A549 (cell line): ENCODE data around the gene SLC38A10. TPM values are rescaled to one million over a fixed set of nuclear protein-coding genes. Genes with fewer than 3 reads are reported as not detected.

Experiments used
- ATAC-seq, 2 experiments: fragments of 200-7000 bp in 1 of 2; fragments of >200 bp in 1 of 2; cut with Nextera tagmentation in 1 of 2; cut with Tn5 transposase in 1 of 2; 3 replicates each; pipeline versions ENCODE4 v1.8.0 to v1.9.1; 2018 to 2020; ENCODE audit warnings: mild to moderate bottlenecking in 1 of 2, moderate library complexity in 1 of 2
- CTCF ChIA-PET: fragments of 300-600 bp; sonication (Branson Sonifier 250); formaldehyde crosslinking; extraction: SDS; loops from one replicate; lab custom pipeline; 2021; ENCODE audit warnings: antibody characterized with exemption, inconsistent platforms; lab: Yijun Ruan, JAX
- POLR2A ChIA-PET: fragments of 350-600 bp; formaldehyde crosslinking; extraction: SDS; loops from one replicate; lab custom pipeline; 2021; ENCODE audit warnings: antibody characterized with exemption, inconsistent platforms; lab: Yijun Ruan, JAX
- DNase-seq, 2 experiments: peaks; one replicate each; pipeline versions ENCODE4 v3.0.0 to v3.0.0-alpha.2; 2011 to 2016; ENCODE audit warnings: low read depth in 1 of 2, low spot score in 1 of 2
- FAIRE-seq: peaks from 2 replicates; lab custom pipeline; 2011; peaks lifted over from hg19 to GRCh38; lab: Jason Lieb, UNC
- H3K27ac ChIP-seq, 2 experiments: fragments of >200 bp; sonication (Bioruptor Twin); formaldehyde crosslinking; 3 replicates each; pipeline ENCODE4 v1.5.1; 2016 to 2017
- H3K4me1 ChIP-seq: fragments of >200 bp; sonication (Bioruptor Twin); formaldehyde crosslinking; 3 replicates; pipeline ENCODE4 v1.6.1; 2016
- H3K4me2 ChIP-seq: fragments of >200 bp; sonication (Bioruptor Twin); formaldehyde crosslinking; 3 replicates; pipeline ENCODE4 v1.6.1; 2016
- H3K4me3 ChIP-seq: fragments of >200 bp; sonication (Bioruptor Twin); formaldehyde crosslinking; 3 replicates; pipeline ENCODE4 v1.5.1; 2016
- H3K9me3 ChIP-seq: fragments of >200 bp; sonication (Bioruptor Twin); formaldehyde crosslinking; 3 replicates; pipeline ENCODE4 v1.6.1; 2016
- BHLHE40 ChIP-seq: IDR thresholded peaks from 2 replicates; pipeline ENCODE4 v1.6.1; 2012; ENCODE audit warnings: low read depth, low read length, inconsistent platforms
- FOSL2 ChIP-seq, 2 experiments: fragments of 450-650 bp in 1 of 2; fragments of >200 bp in 1 of 2; sonication (Bioruptor Twin) in 1 of 2; formaldehyde crosslinking; IDR thresholded peaks; 2 replicates each; pipeline versions ENCODE4 v1.5.0 to v1.6.1; 2016 to 2020; ENCODE audit warnings: mild to moderate bottlenecking in 1 of 2, moderate library complexity in 1 of 2
- HEYL ChIP-seq: fragments of 250-450 bp; sonication (Bioruptor Pico); IDR thresholded peaks from 2 replicates; pipeline ENCODE4 v1.8.0; 2021; ENCODE audit warnings: mild to moderate bottlenecking, moderate library complexity
- HOXA7 ChIP-seq: fragments of 250-450 bp; sonication (Bioruptor Pico); IDR thresholded peaks from 2 replicates; pipeline ENCODE4 v1.5.0; 2020; ENCODE audit warnings: mild to moderate bottlenecking, moderate library complexity
- HOXB5 ChIP-seq: fragments of 250-450 bp; sonication (Bioruptor Pico); IDR thresholded peaks from 2 replicates; pipeline ENCODE4 v1.5.0; 2020; ENCODE audit warnings: mild to moderate bottlenecking, moderate library complexity
- JUNB ChIP-seq: fragments of >200 bp; sonication (Bioruptor Twin); formaldehyde crosslinking; IDR thresholded peaks from 2 replicates; pipeline ENCODE4 v1.6.1; 2016
- MYC ChIP-seq: IDR thresholded peaks from 2 replicates; pipeline ENCODE4 v1.6.1; 2012; ENCODE audit warnings: mild to moderate bottlenecking, inconsistent platforms, low read length, improper control_type of control experiment, borderline replicate concordance
- NPAS2 ChIP-seq: fragments of 250-450 bp; sonication (Bioruptor Pico); IDR thresholded peaks from 2 replicates; pipeline ENCODE4 v1.8.0; 2022; ENCODE audit warnings: mild to moderate bottlenecking, moderate library complexity, borderline replicate concordance
- POLR2A ChIP-seq: IDR thresholded peaks from 2 replicates; pipeline ENCODE4 v1.6.1; 2012; ENCODE audit warnings: mild to moderate bottlenecking, low read length
- RAD21 ChIP-seq, 2 experiments: fragments of >200 bp in 1 of 2; sonication (Bioruptor Twin) in 1 of 2; formaldehyde crosslinking in 1 of 2; IDR thresholded peaks in 1 of 2; conservative IDR thresholded peaks in 1 of 2; 2 replicates in 1 of 2; 3 replicates in 1 of 2; pipeline ENCODE4 v1.6.1; 2012 to 2018; ENCODE audit warnings: inconsistent platforms in 1 of 2
- RARB ChIP-seq: fragments of 250-450 bp; sonication (Bioruptor Pico); IDR thresholded peaks from 2 replicates; pipeline ENCODE4 v1.8.0; 2021; ENCODE audit warnings: mild to moderate bottlenecking, moderate library complexity
- RFX5 ChIP-seq: fragments of 450-650 bp; IDR thresholded peaks from 2 replicates; pipeline ENCODE4 v1.7.1; 2014; ENCODE audit warnings: antibody characterized with exemption, mild to moderate bottlenecking, moderate library complexity
- SMC3 ChIP-seq: fragments of >200 bp; sonication (Bioruptor Twin); formaldehyde crosslinking; IDR thresholded peaks from 3 replicates; pipeline ENCODE4 v1.6.1; 2018; ENCODE audit warnings: inconsistent platforms
- TP53 ChIP-seq: fragments of 250-450 bp; sonication (Bioruptor Pico); IDR thresholded peaks from 2 replicates; pipeline ENCODE4 v1.5.0; 2021; ENCODE audit warnings: mild to moderate bottlenecking, moderate library complexity
- ZFP36 ChIP-seq: fragments of 450-650 bp; IDR thresholded peaks from 2 replicates; pipeline ENCODE4 v1.6.1; 2014; ENCODE audit warnings: borderline replicate concordance; ENCODE audit not compliant: partially characterized antibody
- ZSCAN20 ChIP-seq: fragments of 250-450 bp; sonication (Bioruptor Pico); IDR thresholded peaks from 2 replicates; pipeline ENCODE4 v1.8.0; 2022; ENCODE audit warnings: mild to moderate bottlenecking, moderate library complexity
- WGBS: methylation state at CpG from one replicate; pipeline ENCODE4 v1.1.6; 2017; ENCODE audit errors: missing lambda C conversion rate; 5-methylcytosine and 5-hydroxymethylcytosine counted together
- polyA plus RNA-seq, 4 experiments: library from polyadenylated mRNA; depleted of rRNA in 3 of 4; stranded (reverse); fragments of >200 nt; fragmentation: RNase III in 1 of 4; extraction: RNeasy Plus Mini Kit Qiagen cat#74134 plus additional on column Dnase treatment in 1 of 4; gene quantifications; 2 replicates in 3 of 4; 3 replicates in 1 of 4; pipeline ENCODE4 v1.2.3, GENCODE V29; 2011 to 2017
- TF ChIP-seq, protein P1 (sequence below): fragments of >200 bp; sonication (Bioruptor Twin); formaldehyde crosslinking; IDR thresholded peaks from 3 replicates; pipeline ENCODE4 v1.5.1; 2016
- TF ChIP-seq, protein P2 (sequence below): fragments of >200 bp; sonication (Bioruptor Twin); formaldehyde crosslinking; IDR thresholded peaks from 3 replicates; pipeline ENCODE4 v1.6.1; 2016
- TF ChIP-seq, protein P3 (sequence below): fragments of 450-650 bp; IDR thresholded peaks from 2 replicates; pipeline ENCODE4 v1.6.1; 2014; ENCODE audit warnings: antibody characterized with exemption
- TF ChIP-seq, protein P4 (sequence below): fragments of >200 bp; sonication (Bioruptor Twin); formaldehyde crosslinking; IDR thresholded peaks from 2 replicates; pipeline ENCODE4 v1.6.1; 2016

The SLC38A10 gene
- polyA plus RNA-seq, 2 of the 4 experiments (the other 2 are of a cell fraction), result 35.8 to 67.4 TPM

DNA sequence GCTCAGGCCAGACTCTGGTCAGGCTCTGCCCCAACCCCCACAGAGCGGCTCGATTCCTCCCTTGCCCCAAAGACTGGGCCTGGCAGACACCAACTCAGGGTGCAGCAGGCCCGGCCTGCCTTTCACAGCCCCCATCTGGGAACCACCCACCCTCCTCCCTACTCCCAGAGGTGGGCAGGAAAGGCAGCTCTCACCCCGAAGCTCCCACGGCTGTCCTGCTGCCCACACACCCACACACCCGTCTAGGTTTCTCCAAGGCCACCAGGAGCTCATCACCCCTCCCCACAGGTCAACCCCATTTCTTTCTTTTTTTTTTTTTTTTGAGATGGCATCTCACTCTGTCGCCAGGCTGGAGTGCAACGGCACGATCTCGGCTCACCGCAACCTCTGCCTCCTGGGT lies 76.1 kb downstream of the SLC38A10 start (continued):
- TF ChIP-seq, protein P1, sequence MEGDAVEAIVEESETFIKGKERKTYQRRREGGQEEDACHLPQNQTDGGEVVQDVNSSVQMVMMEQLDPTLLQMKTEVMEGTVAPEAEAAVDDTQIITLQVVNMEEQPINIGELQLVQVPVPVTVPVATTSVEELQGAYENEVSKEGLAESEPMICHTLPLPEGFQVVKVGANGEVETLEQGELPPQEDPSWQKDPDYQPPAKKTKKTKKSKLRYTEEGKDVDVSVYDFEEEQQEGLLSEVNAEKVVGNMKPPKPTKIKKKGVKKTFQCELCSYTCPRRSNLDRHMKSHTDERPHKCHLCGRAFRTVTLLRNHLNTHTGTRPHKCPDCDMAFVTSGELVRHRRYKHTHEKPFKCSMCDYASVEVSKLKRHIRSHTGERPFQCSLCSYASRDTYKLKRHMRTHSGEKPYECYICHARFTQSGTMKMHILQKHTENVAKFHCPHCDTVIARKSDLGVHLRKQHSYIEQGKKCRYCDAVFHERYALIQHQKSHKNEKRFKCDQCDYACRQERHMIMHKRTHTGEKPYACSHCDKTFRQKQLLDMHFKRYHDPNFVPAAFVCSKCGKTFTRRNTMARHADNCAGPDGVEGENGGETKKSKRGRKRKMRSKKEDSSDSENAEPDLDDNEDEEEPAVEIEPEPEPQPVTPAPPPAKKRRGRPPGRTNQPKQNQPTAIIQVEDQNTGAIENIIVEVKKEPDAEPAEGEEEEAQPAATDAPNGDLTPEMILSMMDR, result no peak
- TF ChIP-seq JUNB, result no peak
- TF ChIP-seq FOSL2 (IDR thresholded peaks at IDR 0.05), result no peak
- TF ChIP-seq FOSL2 (CRISPR knock-in tag; IDR thresholded peaks at IDR 0.05), result no peak
- TF ChIP-seq RFX5, result no peak
- TF ChIP-seq BHLHE40, result no peak
- TF ChIP-seq, protein P2, sequence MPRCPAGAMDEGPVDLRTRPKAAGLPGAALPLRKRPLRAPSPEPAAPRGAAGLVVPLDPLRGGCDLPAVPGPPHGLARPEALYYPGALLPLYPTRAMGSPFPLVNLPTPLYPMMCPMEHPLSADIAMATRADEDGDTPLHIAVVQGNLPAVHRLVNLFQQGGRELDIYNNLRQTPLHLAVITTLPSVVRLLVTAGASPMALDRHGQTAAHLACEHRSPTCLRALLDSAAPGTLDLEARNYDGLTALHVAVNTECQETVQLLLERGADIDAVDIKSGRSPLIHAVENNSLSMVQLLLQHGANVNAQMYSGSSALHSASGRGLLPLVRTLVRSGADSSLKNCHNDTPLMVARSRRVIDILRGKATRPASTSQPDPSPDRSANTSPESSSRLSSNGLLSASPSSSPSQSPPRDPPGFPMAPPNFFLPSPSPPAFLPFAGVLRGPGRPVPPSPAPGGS, result no peak
- no peak for TF ChIP-seq TP53

DNA sequence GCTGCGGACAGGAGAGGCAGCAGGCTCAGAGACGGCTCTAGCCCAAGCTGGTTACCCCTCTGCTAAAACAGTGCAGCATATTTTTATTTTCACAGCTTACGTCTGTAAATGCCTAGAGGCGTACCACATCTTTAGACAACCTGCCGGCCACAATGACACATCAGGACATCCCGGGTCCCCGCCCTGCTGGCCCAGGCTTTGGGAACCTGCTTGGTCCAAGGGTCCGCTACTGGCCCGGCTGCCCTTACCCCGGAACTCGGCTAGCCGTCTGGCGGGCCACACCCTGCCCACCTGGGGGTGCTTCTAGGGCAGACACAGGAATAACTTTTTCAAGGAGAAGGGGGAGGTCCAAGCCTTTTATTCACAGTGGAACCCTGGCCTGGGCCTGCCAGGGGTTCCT lies 76.6 kb downstream of the SLC38A10 start:
- no peak for DNase-seq
- no peak overlapping the region for H3K4me2 ChIP-seq
- 86% methylated on average over 12 of the region's 13 CpGs for WGBS
- no peaks in the 10 kb centered on the region for H3K9me3 ChIP-seq
- H3K4me1 ChIP-seq, result peaks cover 7% of the 10 kb centered on the region
- CTCF ChIA-PET, result interaction anchor here (1.0 to 4.4 kb wide), 6 partner anchors 8 to 76 kb away, joined by 3 to 19 read pairs (median 8); no protein-coding TSS in a partner anchor
- TF ChIP-seq NPAS2, result no peak
- TF ChIP-seq, protein P2, result no peak
- no peak for TF ChIP-seq HEYL
- TF ChIP-seq, protein P3, sequence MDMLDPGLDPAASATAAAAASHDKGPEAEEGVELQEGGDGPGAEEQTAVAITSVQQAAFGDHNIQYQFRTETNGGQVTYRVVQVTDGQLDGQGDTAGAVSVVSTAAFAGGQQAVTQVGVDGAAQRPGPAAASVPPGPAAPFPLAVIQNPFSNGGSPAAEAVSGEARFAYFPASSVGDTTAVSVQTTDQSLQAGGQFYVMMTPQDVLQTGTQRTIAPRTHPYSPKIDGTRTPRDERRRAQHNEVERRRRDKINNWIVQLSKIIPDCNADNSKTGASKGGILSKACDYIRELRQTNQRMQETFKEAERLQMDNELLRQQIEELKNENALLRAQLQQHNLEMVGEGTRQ, result no peak
- TF ChIP-seq RFX5, result no peak
- no peak for TF ChIP-seq BHLHE40
- TF ChIP-seq ZSCAN20 (CRISPR knock-in tag), result no peak
- TF ChIP-seq, protein P4, sequence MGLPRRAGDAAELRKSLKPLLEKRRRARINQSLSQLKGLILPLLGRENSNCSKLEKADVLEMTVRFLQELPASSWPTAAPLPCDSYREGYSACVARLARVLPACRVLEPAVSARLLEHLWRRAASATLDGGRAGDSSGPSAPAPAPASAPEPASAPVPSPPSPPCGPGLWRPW, result no peak
- TF ChIP-seq ZFP36, result no peak
- no peak for TF ChIP-seq MYC
- FAIRE-seq, result no peak
- no peak overlapping the region for H3K27ac ChIP-seq
- H3K4me3 ChIP-seq, result no peak overlapping the region
- no peak for ATAC-seq
- POLR2A ChIA-PET, result no interaction called here

DNA sequence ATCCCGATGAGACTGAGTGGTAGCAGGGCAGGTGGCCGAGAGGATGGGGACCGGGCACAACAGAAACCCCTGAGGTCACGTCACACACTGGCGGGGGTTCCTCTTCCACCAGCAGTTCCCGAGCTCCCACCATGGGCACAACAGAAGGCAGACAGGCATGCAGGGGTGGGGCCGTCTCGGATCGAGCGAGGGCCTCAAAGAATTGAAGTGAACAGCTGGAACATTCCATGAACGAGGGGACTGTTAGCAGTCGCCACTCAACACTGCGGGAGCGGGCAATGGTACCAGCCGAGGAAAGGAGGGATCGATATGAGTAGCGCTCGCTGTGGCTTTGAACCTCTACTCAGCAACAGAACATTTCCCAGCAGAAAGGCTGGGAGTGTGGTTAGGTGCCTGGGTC lies 77.6 kb downstream of the SLC38A10 start:
- no peak overlapping the region for H3K4me2 ChIP-seq
- DNase-seq (no peak), ATAC-seq (no peak), FAIRE-seq (no peak)
- peaks cover 5% of the 10 kb centered on the region for H3K4me1 ChIP-seq
- WGBS, result 91% methylated on average over 18 of the region's 18 CpGs
- TF ChIP-seq JUNB, result no peak
- TF ChIP-seq FOSL2 (IDR thresholded peaks at IDR 0.05), result no peak
- no peak for TF ChIP-seq FOSL2 (CRISPR knock-in tag; IDR thresholded peaks at IDR 0.05)
- no peak for TF ChIP-seq RAD21 (conservative IDR thresholded peaks at IDR 0.05 in 1 of 2, IDR thresholded peaks at IDR 0.05 in 1 of 2)
- TF ChIP-seq POLR2A, result no peak
- TF ChIP-seq MYC, result no peak
- no peak for TF ChIP-seq HOXA7 (CRISPR knock-in tag)
- TF ChIP-seq SMC3, result no peak
- no peak for TF ChIP-seq HOXB5
- no peak for TF ChIP-seq RARB (CRISPR knock-in tag)
- POLR2A ChIA-PET, result no interaction called here
- no peak overlapping the region for H3K27ac ChIP-seq
- no peaks in the 10 kb centered on the region for H3K9me3 ChIP-seq
- CTCF ChIA-PET, result interaction anchor here (1.0 to 2.0 kb wide), 4 partner anchors 13 to 75 kb away, joined by 3 to 9 read pairs (median 4); no protein-coding TSS in a partner anchor
- no peak overlapping the region for H3K4me3 ChIP-seq
